Dermis blood vessel endothelial cell (primary cell): ENCODE measurements around the gene FAM131C. TPM values are rescaled to one million over a fixed set of nuclear protein-coding genes. Genes with fewer than 3 reads are reported as not detected.

ENCODE experiments used
- DNase-seq: peaks from one replicate; pipeline ENCODE4 v3.0.0; 2010
- total RNA-seq: library from RNA; depleted of rRNA; stranded (reverse); fragments of >200 nt; gene quantifications from 2 replicates; pipeline ENCODE4 v1.2.3, GENCODE V29; 2014

Gene FAM131C
- not detected in 2 replicates for total RNA-seq

- DNase-seq = peak; percentile 41
Observed at GRCh38 chr1:16073490-16074119, at the start of gene FAM131C. TSS of gene FAM131C (minus strand) at chr1:16073651. CDS start at chr1:16073442, 209 bp downstream.

- DNase-seq = no peak
Observed at GRCh38 chr1:16122916-16123315, 49.5 kb upstream of the FAM131C start.

- peak; percentile 35 for DNase-seq
Observed at GRCh38 chr1:16122350-16122881, 49.0 kb upstream of the FAM131C start.

GRCh38 chr1:16120940-16121410 is 47.5 kb upstream of the FAM131C start:
- no peak for DNase-seq

GRCh38 chr1:16120407-16120806 is 47.0 kb upstream of the FAM131C start:
- DNase-seq = no peak

GRCh38 chr1:16119926-16120325 is 46.5 kb upstream of the FAM131C start:
- no peak for DNase-seq

GRCh38 chr1:16119504-16119903 is 46.1 kb upstream of the FAM131C start:
- no peak for DNase-seq

GRCh38 chr1:16118706-16119105 is 45.3 kb upstream of the FAM131C start:
- no peak for DNase-seq

- DNase-seq = no peak
Observed at GRCh38 chr1:16117936-16118335, 44.5 kb upstream of the FAM131C start.

- DNase-seq = no peak
Observed at GRCh38 chr1:16117369-16117768, 43.9 kb upstream of the FAM131C start.

- DNase-seq = no peak
Observed at GRCh38 chr1:16116625-16117024, 43.2 kb upstream of the FAM131C start.

- DNase-seq = no peak
Observed at GRCh38 chr1:16116002-16116401, 42.6 kb upstream of the FAM131C start.

- DNase-seq = no peak
Observed at GRCh38 chr1:16115468-16115983, 42.1 kb upstream of the FAM131C start.

- no peak for DNase-seq
Observed at GRCh38 chr1:16114527-16115467, 41.3 kb upstream of the FAM131C start.

- DNase-seq = no peak
Observed at GRCh38 chr1:16112596-16113555, 39.4 kb upstream of the FAM131C start.

GRCh38 chr1:16111771-16112595 is 38.5 kb upstream of the FAM131C start:
- DNase-seq = no peak

- no peak for DNase-seq
Observed at GRCh38 chr1:16110884-16111283, 37.4 kb upstream of the FAM131C start.

- no peak for DNase-seq
Observed at GRCh38 chr1:16110456-16110855, 37.0 kb upstream of the FAM131C start.

- DNase-seq = no peak
Observed at GRCh38 chr1:16109571-16109970, 36.1 kb upstream of the FAM131C start.

GRCh38 chr1:16107039-16107438 is 33.6 kb upstream of the FAM131C start:
- peak; percentile 36 for DNase-seq

GRCh38 chr1:16101623-16102022 is 28.2 kb upstream of the FAM131C start:
- DNase-seq = no peak
